GM21526 (cell line): Measurements from ENCODE around the gene GHR.
"Not testable (repeated sequence)": the region's sequence is repeated elsewhere in the genome, so short reads cannot be mapped to it uniquely, and the experiment has no call there.

Experiments
- ATAC-seq: cut with Tn5 transposase; IDR thresholded peaks from one replicate; pipeline ENCODE4 v1.9.1; 2021; ENCODE audit warnings: moderate library complexity; ENCODE audit not compliant: unreplicated experiment, low FRiP score

The GHR gene

DNA sequence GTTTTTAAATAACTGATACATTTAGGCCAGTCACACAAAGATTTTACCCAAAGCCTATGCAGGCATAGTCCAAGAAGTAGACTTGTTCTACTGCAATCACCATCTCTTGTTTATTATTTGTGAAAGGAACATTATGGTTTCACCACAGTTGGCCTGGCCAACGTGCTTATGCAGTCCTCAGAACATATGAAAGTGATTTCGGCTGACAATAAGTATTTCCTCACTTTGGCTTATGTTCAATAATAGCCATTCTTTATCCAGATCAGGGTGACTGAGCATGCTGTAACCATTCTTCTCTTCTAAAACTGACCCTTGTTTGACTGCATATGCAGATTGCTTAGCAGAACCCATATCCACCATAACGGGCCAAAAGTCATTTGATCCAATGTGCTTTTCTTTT lies 256.8 kb downstream of the GHR start:
- ATAC-seq, result no peak

DNA sequence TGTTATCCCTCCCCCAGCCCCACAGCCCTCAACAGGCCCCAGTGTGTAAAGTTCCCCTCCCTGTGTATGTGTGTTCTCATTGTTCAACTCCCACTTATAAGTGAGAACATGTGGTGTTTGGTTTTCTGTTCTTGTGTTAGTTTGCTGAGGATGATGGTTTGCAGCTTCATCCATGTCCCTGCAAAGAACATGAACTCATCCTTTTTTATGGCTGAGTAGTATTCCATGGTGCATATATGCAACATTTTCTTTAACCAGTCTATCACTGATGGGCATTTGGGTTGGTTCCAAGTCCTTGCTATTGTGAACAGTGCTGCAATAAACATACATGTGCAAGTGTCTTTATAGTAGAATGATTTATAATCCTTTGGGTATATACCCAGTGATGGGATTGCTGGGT lies 261.8 kb downstream of the GHR start:
- ATAC-seq, result not testable (repeated sequence)

DNA sequence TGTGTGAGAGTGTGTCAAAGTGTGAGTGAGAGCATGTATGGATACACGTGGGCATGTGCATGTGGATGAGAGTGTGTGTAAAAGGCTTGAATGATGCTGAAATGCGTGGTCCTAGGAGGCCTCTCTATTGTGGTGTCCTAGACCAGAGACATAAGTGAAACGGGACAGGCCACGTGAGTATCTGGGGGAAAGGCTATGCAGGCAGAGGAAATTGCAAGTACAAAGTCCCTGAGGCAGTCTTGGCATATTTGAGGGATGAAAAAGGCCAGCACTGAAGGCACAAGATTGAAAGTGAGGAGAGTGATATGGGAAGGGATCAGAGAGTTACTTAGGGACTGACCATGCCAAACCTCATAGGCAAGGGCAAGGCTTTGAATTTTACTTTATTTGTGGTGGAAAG lies 266.2 kb downstream of the GHR start:
- no peak for ATAC-seq

DNA sequence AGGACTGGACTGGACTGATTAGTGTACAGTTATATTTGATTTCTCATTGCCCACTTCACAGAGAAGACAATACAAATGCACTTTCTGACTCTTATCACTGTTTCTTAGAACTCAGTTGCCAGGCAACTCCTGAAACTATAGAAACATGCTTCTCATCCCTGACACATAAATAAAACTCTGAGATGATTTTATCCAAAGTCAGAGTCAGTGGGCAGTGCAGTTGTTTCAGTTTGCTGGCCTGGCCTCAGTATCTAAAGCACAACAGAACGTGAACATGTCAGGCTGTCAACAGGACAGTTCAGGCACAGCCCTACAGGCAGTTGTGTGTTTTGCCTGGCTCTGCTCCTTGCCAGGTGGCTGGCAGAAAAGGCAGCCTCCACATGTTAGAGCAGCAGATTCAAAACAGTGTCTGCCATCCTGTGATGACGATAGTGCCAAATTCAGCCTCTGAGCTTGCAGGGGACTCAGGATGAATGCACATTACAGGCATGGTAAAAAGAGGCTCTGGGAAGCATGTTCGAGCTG lies 268.2 kb downstream of the GHR start:
- no peak for ATAC-seq

DNA sequence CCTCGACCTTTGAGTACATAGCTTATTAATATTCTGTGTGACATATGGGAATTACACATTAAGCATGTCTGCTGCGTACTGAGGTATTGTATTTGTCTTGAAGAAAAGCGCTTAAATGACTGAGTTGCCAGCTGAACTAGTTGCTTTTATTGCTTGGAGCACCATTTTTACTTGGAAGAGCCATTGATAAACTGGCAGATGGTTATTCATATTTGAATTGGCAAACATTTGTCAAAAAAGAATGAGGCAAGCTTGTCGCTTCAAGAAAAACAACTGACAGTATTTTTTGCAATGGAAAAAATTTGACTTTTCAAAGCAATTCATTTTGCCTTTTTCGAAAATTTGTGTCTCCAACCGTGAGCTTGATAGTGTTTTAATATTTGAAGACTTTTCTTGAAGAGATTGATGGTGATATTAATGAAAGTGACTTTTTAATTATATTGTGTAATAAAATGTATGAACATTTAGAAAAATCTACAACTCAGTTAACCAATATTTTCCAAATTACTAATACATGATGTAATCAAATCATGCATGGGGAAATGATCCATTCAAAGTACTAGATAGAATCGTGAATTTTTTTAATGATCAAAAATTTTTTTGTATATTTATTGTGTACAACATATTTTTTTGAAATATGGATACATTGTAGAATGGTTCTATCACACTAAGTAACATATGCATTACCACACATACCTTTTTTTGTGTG lies 278.3 kb downstream of the GHR start:
- ATAC-seq, result no peak

DNA sequence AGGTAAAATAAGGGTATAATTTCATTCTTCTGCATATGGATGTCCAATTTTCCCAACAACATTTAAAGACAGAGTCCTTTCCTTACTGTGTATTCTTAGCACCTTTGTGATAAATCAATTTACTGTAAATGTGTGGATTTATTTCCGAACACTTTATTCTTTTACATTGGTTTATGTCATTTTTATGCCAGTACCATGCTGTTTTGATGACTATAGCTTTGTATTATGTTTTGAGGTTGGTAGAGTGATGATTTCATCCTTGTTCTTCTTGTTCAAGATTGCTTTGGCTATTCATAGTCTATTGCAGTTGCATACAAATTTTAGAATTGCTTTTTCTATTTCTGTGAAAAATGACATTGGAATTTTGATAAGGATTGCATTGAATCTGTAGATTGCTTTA lies 280.0 kb downstream of the GHR start:
- no peak for ATAC-seq

DNA sequence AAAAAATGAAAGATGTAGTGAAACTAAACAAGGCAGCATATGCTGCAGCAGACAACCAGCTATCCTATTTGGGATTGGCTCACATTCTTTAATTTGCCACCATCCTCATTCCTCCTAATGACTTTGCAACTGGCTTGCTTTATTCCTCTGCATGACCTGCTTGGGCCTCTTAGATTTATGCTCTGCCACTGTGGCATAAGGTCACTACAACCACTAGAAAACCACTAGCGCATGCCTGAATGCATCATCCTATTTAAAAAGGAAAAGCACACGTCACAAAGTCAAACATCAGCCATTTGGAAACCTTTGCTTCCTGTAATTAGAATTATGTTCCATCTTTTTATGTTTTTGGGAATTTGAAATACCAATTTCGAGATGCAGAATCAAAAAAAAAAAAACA lies 292.5 kb downstream of the GHR start:
- ATAC-seq, result no peak

DNA sequence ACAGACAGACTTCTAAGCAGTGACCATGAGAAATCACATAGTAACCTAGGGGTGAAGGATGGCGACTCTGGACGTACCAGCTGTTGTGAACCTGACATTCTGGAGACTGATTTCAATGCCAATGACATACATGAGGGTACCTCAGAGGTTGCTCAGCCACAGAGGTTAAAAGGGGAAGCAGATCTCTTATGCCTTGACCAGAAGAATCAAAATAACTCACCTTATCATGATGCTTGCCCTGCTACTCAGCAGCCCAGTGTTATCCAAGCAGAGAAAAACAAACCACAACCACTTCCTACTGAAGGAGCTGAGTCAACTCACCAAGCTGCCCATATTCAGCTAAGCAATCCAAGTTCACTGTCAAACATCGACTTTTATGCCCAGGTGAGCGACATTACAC lies 295.4 kb downstream of the GHR start:
- peak; percentile 87 for ATAC-seq

DNA sequence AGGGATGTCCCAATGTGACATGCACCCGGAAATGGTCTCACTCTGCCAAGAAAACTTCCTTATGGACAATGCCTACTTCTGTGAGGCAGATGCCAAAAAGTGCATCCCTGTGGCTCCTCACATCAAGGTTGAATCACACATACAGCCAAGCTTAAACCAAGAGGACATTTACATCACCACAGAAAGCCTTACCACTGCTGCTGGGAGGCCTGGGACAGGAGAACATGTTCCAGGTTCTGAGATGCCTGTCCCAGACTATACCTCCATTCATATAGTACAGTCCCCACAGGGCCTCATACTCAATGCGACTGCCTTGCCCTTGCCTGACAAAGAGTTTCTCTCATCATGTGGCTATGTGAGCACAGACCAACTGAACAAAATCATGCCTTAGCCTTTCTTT lies 295.8 kb downstream of the GHR start:
- ATAC-seq, result peak; percentile 7

DNA sequence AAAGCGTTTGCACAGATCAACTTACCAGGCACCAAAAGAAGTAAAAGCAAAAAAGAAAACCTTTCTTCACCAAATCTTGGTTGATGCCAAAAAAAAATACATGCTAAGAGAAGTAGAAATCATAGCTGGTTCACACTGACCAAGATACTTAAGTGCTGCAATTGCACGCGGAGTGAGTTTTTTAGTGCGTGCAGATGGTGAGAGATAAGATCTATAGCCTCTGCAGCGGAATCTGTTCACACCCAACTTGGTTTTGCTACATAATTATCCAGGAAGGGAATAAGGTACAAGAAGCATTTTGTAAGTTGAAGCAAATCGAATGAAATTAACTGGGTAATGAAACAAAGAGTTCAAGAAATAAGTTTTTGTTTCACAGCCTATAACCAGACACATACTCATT lies 297.0 kb downstream of the GHR start:
- no peak for ATAC-seq

DNA sequence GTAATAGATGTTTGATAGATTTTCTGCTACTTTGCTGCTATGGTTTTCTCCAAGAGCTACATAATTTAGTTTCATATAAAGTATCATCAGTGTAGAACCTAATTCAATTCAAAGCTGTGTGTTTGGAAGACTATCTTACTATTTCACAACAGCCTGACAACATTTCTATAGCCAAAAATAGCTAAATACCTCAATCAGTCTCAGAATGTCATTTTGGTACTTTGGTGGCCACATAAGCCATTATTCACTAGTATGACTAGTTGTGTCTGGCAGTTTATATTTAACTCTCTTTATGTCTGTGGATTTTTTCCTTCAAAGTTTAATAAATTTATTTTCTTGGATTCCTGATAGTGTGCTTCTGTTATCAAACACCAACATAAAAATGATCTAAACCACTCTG lies 298.2 kb downstream of the GHR start:
- ATAC-seq, result no peak

DNA sequence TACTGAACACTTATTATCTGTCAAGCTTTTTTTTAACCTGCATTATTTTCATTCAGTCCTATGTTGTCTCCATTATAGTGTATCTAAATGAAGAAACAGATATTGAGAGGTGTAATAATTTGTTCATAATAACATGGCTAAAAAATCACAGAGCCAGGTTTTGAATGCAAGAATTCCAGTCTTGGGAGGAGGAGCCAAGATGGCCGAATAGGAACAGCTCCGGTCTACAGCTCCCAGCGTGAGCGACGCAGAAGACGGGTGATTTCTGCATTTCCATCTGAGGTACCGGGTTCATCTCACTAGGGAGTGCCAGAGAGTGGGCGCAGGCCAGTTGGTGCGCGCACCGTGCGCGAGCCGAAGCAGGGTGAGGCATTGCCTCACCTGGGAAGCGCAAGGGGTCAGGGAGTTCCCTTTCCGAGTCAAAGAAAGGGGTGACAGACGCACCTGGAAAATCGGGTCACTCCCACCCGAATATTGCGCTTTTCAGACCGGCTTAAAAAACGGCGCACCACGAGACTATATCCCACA lies 311.4 kb downstream of the GHR start:
- ATAC-seq, result not testable (repeated sequence)

DNA sequence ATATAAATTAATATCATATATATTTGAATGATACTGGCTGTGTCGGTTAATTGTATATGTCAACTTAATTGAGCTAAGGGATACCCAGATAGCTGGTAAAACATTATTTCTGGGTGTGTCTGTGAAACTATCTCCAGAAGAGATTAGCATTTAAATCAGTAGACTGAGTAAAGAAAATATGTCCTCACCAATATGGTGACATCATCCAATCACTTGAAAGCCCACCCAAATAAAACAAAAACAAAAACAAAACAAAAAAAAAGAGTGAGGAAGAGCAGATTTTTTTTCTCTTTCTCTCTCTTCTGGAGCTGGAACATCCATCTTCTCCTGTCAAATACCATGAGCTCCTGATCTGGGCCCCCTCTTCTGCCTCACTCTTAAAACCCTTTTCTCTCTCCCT lies 317.7 kb downstream of the GHR start:
- no peak for ATAC-seq

DNA sequence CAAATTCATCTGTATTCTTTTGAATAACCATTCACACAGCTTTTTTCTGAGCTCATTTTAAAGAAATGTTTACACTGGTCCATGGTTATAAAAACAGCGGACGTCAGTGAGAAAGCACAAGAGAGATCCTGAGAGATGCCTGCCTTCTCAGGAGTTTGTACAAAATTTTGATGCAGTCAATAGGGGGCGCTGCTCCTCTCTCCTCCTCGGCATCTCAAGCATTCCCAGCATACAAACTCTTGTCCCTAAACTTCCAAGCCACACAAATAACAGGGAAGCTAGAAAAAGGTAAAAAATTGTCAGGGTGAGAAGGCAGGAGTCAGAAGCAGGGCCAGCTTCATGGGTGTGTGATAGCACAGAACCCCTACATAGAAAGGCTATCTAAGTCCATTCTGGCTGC lies 322.2 kb downstream of the GHR start:
- no peak for ATAC-seq

DNA sequence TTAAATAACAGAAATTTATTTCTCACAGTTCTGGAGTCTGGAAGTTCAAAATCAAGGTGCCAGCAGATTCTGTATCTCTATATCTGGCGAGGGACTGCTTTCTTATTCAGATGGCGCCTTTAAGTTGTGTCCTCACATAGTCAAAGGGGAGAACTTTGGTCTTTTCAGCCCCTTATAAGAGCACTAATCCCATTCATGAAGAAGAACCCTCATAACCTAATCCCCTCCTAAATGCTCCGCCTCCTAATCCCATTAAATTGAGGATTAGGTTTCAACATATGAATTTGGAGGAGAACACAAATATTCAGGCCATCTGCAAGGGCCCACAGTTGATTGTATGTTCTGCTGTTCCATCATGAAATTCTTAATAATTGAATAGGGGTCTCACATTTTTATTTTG lies 322.6 kb downstream of the GHR start:
- no peak for ATAC-seq

DNA sequence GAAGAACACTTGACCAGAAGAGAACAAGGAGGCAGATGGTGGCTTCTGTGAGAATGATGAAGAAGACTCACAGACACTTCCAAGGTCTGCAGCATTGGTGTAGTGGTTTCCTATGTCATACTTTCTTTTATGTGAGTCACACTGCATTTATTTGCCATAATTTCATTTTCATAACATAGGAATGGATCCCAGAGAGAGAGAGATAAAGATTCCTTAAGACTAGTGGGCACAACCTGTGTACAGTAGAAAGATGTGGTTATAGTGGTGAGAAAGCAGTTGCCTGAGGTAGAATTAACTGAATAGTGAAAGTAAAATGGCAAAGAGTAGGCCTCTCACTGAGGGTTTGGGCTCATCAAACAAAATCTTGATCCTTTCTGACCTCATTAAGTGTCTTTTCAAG lies 325.8 kb downstream of the GHR start:
- ATAC-seq, result no peak

DNA sequence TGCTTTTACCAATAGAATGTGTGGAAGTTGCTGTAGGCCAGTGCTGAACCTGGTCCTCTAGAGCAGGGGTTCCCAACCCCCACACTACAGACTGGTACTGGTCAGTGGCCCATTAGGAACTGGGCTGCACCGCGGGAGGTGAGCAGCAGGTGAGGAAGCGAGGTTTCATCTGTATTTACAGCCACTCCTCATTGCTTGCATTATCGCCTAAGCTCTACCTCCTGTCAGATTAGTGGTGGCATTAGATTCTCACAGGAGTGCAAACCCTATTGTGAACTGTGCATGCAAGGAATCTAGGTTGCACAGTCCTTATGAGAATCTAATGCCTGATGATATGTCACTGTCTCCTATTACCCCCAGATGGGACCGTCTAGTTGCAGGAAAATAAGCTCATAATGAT lies 327.3 kb downstream of the GHR start:
- ATAC-seq, result no peak

DNA sequence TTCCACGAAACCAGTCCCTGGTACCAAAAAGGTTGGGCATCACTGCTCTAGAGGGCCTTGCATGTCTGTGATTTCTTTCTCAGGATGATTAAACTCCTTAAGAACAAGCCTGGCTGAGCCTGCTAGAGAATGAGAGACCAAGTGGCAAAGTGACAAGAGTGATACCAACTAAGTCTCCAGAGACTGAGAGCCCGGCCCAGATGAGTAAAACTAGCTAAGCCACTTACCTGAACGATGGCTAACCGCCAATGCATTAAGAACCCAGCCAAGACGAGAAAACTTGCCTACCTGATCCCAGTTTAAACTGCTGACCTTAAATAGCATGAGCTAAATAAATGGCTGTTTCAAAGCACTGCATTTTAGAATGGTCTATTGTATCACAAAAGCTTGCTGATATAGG lies 327.8 kb downstream of the GHR start:
- no peak for ATAC-seq

DNA sequence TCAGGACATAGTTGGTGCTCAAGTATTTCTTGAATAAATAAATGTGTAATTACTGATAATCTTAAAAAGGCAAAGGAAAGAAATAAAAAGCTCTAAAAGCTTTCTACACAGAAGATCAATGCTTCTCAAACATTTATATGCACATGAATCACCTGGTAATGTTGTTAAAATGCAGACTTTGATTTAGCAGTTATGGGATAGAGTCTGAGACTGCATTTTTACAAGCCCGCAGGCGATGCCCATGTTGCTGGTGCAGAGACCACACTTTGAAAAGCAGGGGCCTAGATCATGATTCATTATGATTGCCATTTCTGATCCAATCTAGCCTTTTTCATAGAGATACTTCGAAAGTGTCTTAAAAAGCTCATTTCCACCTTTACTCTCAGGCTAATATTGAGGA lies 329.9 kb downstream of the GHR start:
- ATAC-seq, result no peak

DNA sequence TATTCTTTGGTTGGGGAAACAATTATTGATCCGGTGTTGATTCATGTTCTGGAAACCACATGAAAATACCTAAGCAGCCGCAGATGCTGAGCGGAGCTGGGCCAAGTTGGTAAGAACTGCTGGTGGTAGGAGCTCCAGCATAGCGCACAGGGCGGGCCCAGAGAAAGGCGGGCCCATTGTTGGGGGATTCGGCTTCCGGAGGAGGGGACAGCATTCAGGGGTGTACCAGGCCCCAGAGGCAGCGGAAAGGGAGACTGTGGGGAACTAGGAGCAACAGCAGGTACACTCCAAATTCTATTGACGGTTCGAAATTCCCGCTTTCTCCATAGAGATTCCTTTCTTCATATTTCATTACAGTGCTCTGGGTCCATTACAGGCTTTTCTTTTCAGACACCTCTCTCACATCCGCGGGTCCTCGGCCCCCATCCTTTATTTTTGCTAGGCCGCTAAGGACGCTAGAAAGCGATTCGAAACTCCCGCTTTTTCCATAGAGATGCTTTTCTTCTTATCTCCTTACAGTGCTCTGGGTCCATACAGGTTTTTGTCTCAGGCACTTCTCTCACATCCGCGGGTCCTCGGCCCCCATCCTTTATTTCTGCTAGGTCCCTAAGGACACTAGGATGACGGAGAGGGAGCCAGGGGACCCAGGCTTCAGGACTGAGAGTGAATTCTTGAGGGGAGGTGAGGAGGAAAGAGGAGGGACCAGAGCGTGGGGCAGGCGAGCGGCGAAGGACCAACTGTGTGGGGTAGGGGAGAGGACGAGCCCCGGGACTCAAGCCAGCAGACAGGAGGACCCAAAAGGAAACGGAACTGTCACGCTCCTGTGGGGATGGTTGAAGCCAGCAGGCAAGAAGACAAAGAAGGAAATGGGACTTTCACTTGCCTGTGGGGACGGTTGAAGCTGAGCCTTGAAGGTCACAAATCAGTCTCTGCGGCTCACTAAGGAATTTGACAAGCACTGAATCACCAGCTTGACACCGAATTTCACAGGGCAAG lies 333.7 kb downstream of the GHR start, which contains the start of gene CCDC152:
Gene CCDC152 (plus strand): TSS at position 213 of the 996 bp plus-strand sequence. CDS start 2,304 bp downstream, outside the sequence.
- peak; percentile 77 for ATAC-seq

DNA sequence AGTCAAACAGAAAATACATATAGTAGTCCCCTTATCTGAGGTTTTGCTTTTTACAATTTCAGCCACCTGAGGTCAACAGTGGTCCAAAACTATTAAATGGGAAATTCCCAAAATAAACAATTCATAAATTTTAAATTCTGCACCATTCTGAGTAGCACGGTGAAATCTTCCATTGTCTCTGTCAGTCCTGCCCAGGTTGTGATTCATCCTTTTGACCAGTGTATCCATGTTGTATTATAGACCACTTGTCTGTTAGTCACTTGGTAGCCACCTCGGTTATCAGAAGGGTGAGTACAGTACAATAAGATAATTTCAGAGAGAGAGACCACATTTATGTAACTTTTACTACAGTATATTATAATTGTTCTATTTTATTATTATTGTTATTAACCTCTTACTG lies 336.2 kb downstream of the GHR start:
- no peak for ATAC-seq
